Neural progenitor cell (in vitro differentiated cells): ENCODE data around the gene IFFO2. TPM values are rescaled to one million over a fixed set of nuclear protein-coding genes. Genes with fewer than 3 reads are reported as not detected.

Source experiments
- DNase-seq: peaks from one replicate; pipeline ENCODE4 v3.0.0-alpha.2; 2016; ENCODE audit warnings: low spot score
- H2AFZ ChIP-seq: fragments of 200-600 bp; sonication (generic); replicated peaks from 2 replicates; pipeline ENCODE4 v1.6.1; 2016; ENCODE audit warnings: antibody characterized with exemption
- H3F3A ChIP-seq: fragments of 200-600 bp; sonication (generic); 2 replicates; pipeline ENCODE4 v1.6.1; 2016; ENCODE audit warnings: antibody characterized with exemption, low read depth
- H3K27ac ChIP-seq: fragments of 200-600 bp; sonication (generic); 2 replicates; pipeline ENCODE4 v1.5.1; 2016; ENCODE audit warnings: mild to moderate bottlenecking
- H3K27me3 ChIP-seq: fragments of 200-600 bp; sonication (generic); 2 replicates; pipeline ENCODE4 v1.6.1; 2016; ENCODE audit warnings: mild to moderate bottlenecking, moderate library complexity
- H3K36me3 ChIP-seq: fragments of 200-600 bp; sonication (generic); 2 replicates; pipeline ENCODE4 v1.5.1; 2016
- H3K4me1 ChIP-seq: fragments of 200-600 bp; sonication (generic); 2 replicates; pipeline ENCODE4 v1.6.1; 2016; ENCODE audit warnings: mixed run types
- H3K4me2 ChIP-seq: fragments of 200-600 bp; sonication (generic); 2 replicates; pipeline ENCODE4 v1.6.1; 2016
- H3K4me3 ChIP-seq: fragments of 200-600 bp; sonication (generic); 2 replicates; pipeline ENCODE4 v1.5.1; 2016
- H3K79me2 ChIP-seq: fragments of 200-600 bp; sonication (generic); 2 replicates; pipeline ENCODE4 v1.6.1; 2016; ENCODE audit warnings: low read depth
- H3K9ac ChIP-seq: fragments of 200-600 bp; sonication (generic); 2 replicates; pipeline ENCODE4 v1.6.1; 2016
- H3K9me3 ChIP-seq: fragments of 200-600 bp; sonication (generic); 2 replicates; pipeline ENCODE4 v1.5.1; 2016; ENCODE audit warnings: low read depth
- H4K20me1 ChIP-seq: fragments of 200-600 bp; sonication (generic); 2 replicates; pipeline ENCODE4 v1.6.1; 2016; ENCODE audit warnings: low read depth
- H3K27ac Mint-ChIP-seq: 3 replicates; pipeline ENCODE4 v1.8.0; 2021; ENCODE audit warnings: mixed read lengths
- H3K27me3 Mint-ChIP-seq: 2 replicates; pipeline ENCODE4 v1.8.0; 2022; ENCODE audit warnings: low read depth, mild to moderate bottlenecking, inconsistent platforms, moderate library complexity, mixed read lengths; ENCODE audit not compliant: insufficient read depth
- H3K36me3 Mint-ChIP-seq: 3 replicates; pipeline ENCODE4 v1.8.0; 2021; ENCODE audit warnings: mixed read lengths
- H3K4me1 Mint-ChIP-seq: 3 replicates; pipeline ENCODE4 v1.8.0; 2021; ENCODE audit warnings: mixed read lengths
- H3K4me3 Mint-ChIP-seq: 3 replicates; pipeline ENCODE4 v1.8.0; 2021; ENCODE audit warnings: mild to moderate bottlenecking, moderate library complexity, mixed read lengths
- H3K9me3 Mint-ChIP-seq: 3 replicates; pipeline ENCODE4 v1.8.0; 2020; ENCODE audit warnings: mixed read lengths
- EZH2 ChIP-seq: fragments of 200-600 bp; sonication (generic); IDR thresholded peaks from 2 replicates; pipeline ENCODE4 v1.6.1; 2017; ENCODE audit warnings: antibody characterized with exemption, mild to moderate bottlenecking, moderate library complexity
- EZH2phosphoT487 ChIP-seq: fragments of 200-600 bp; sonication (generic); IDR thresholded peaks from 2 replicates; pipeline ENCODE4 v1.6.1; 2017; ENCODE audit warnings: antibody characterized with exemption
- total RNA-seq: library from RNA; depleted of rRNA; stranded (reverse); fragments of >200 nt; gene quantifications from 2 replicates; pipeline ENCODE4 v1.2.3, GENCODE V29; 2015; ENCODE audit warnings: low replicate concordance
- TF ChIP-seq, protein P1 (sequence below): fragments of 200-600 bp; sonication (generic); IDR thresholded peaks from 2 replicates; pipeline ENCODE4 v1.5.1; 2017; ENCODE audit warnings: antibody characterized with exemption, mild to moderate bottlenecking

IFFO2 gene
- total RNA-seq, 1 donor from 2014 or later = 0.65 TPM

DNA sequence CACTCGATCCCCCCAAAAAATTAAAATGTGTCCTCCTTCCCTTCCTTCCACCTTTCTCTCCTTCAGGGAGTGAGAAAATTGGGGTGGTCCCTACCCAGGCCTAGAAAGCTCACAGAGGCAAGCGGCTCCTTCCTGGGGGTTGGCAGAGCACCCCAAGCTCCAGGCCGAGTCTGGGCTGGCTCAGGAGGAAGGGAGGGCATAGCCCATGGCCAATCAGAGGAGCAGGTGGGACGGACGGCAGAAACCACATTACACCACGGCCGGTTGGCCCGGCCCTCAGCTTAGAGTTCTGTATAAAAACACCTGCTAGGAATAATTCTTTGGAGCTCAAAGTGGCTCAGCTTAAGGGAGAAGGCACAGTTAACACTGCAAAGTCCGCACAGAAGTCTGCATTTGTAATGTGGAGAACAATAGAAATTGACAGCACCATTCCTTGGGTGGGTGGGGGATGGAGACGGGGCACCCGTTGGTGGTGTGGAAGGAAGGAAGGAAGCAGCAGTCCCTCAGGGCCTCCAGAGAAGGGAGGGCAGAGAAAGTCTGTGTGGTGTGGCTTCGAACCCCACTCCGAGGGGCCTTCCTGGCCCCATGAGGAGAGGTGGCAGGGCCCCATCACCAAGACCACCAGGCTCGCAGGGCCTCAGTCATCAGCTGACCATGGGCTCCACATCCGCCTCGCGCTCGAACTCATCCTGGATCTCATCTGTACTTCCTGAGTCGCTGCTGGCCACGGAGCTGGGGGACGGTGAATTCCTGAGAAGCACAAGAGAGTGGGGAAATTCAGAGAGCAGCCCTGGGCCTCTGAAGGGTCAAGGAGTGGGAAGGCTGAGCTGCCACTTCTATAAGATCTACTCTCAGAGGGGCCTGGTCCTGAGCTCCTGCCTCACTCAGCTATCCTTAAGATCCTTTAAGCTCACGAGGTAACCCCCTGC is 48.3 kb downstream of the IFFO2 start:
- no peak overlapping the region for H2AFZ ChIP-seq
- no peak overlapping the region for H3K9ac ChIP-seq
- H3K36me3 ChIP-seq = no peaks in the 10 kb centered on the region
- no peaks in the 10 kb centered on the region for H3K36me3 Mint-ChIP-seq
- no peaks in the 10 kb centered on the region for H4K20me1 ChIP-seq
- H3K4me1 Mint-ChIP-seq = peaks cover 19% of the 10 kb centered on the region
- no peaks in the 10 kb centered on the region for H3K9me3 ChIP-seq
- no peaks in the 10 kb centered on the region for H3K79me2 ChIP-seq
- peaks cover 7% of the 10 kb centered on the region for H3K27me3 ChIP-seq
- H3K4me3 ChIP-seq = no peak overlapping the region
- H3K9me3 Mint-ChIP-seq = no peaks in the 10 kb centered on the region
- H3K27ac Mint-ChIP-seq = peak overlapping the region; percentile 83
- DNase-seq = peak; percentile 35
- H3K4me2 ChIP-seq = peak overlapping the region; percentile 16
- TF ChIP-seq EZH2phosphoT487 (no peak), EZH2 (no peak)
- TF ChIP-seq, protein P1, sequence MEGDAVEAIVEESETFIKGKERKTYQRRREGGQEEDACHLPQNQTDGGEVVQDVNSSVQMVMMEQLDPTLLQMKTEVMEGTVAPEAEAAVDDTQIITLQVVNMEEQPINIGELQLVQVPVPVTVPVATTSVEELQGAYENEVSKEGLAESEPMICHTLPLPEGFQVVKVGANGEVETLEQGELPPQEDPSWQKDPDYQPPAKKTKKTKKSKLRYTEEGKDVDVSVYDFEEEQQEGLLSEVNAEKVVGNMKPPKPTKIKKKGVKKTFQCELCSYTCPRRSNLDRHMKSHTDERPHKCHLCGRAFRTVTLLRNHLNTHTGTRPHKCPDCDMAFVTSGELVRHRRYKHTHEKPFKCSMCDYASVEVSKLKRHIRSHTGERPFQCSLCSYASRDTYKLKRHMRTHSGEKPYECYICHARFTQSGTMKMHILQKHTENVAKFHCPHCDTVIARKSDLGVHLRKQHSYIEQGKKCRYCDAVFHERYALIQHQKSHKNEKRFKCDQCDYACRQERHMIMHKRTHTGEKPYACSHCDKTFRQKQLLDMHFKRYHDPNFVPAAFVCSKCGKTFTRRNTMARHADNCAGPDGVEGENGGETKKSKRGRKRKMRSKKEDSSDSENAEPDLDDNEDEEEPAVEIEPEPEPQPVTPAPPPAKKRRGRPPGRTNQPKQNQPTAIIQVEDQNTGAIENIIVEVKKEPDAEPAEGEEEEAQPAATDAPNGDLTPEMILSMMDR = no peak
- H3K27ac ChIP-seq = no peak overlapping the region
- H3F3A ChIP-seq = peaks cover 2% of the 10 kb centered on the region
- no peak overlapping the region for H3K4me3 Mint-ChIP-seq
- peaks cover 5% of the 10 kb centered on the region for H3K27me3 Mint-ChIP-seq
- H3K4me1 ChIP-seq = peaks cover 9% of the 10 kb centered on the region

DNA sequence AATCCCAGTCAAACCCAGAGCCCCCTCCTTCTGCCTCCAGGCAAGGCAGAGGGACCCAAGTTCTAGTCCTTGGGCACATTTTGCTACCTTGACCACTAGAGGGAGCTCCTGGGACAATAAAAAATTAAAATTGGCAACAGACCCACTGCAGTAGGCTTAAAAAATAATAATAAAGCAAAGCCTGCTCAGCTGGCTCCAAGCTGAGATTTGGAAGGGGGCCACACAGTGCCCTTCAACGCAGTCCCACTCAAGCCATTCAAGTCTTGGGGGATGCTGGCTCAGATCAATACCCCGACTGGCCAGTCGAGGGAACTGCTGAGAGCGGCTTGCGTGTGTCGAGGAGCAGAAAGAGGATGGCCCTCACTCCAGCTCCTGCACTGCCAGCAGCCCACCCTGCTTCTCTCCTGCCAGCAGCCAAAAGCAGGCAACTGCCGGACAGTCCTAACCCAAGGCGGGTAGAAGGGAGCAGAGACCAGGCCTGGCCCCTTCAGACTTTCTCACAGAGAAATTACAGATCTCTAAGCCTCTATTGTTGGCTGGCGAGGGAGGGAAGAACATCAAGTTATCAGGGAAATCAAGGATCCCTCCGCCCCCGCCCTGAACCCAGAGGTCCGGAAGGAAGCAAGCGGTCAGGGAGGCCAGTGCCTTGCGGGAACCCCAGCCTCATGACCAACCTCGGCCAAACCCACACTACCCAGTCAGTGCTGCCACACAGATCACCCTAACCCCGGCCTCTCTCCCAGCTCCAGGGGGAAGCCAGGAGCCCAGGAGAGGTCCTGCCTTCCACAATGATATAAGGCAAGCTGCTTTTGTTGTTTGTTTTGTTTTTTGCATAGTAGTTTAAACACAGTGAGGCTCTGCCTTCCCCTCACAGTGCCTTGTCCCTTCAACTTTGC is 49.2 kb downstream of the IFFO2 start:
- Histone ChIP-seq H3F3A (peaks cover 5% of the 10 kb centered on the region), H3K27ac (no peak overlapping the region), H2AFZ (no peak overlapping the region), H4K20me1 (no peaks in the 10 kb centered on the region), H3K4me3 (no peak overlapping the region), H3K79me2 (no peaks in the 10 kb centered on the region), H3K9ac (no peak overlapping the region), H3K4me2 (peak overlapping the region; percentile 16), H3K9me3 (no peaks in the 10 kb centered on the region), H3K4me1 (peaks cover 11% of the 10 kb centered on the region), H3K36me3 (no peaks in the 10 kb centered on the region), H3K27me3 (peaks cover 7% of the 10 kb centered on the region)
- Mint-ChIP-seq H3K27ac (peak overlapping the region; percentile 83), H3K4me1 (peaks cover 18% of the 10 kb centered on the region), H3K9me3 (no peaks in the 10 kb centered on the region), H3K4me3 (no peak overlapping the region), H3K27me3 (peaks cover 5% of the 10 kb centered on the region), H3K36me3 (no peaks in the 10 kb centered on the region)
- TF ChIP-seq EZH2 (no peak), EZH2phosphoT487 (no peak)
- TF ChIP-seq, protein P1 = peak; percentile 99
- peak; percentile 80 for DNase-seq

DNA sequence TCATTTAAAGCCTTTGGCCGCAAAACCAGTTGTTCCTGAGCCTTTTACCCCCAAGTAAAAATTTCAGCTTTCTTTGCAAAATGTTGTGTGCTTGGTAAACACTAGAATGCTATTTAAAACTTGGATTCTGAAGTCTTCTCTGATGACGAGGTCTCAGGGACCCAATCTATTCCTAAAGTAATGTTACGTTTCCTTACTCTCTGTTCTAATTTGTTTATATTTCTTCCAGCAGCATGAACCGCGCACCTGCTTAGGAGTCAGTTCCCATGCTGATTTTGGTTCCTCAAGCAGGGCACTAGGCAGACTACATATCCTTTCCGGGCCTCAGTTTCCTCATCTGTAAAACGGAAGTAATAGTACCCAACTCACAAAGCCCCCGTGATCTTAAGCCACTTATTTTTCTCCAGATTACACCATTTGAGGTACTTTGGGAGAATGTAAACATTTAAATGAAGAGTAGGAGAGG is 53.2 kb downstream of the IFFO2 start:
- Histone ChIP-seq H4K20me1 (peaks cover 10% of the 10 kb centered on the region), H3K79me2 (peaks cover 15% of the 10 kb centered on the region), H3K27me3 (peaks cover 7% of the 10 kb centered on the region), H3K4me3 (peak overlapping the region; percentile 80), H3K4me1 (peaks cover 18% of the 10 kb centered on the region), H2AFZ (peak overlapping the region; percentile 84), H3K36me3 (no peaks in the 10 kb centered on the region), H3K9me3 (no peaks in the 10 kb centered on the region), H3K27ac (no peak overlapping the region), H3K9ac (peak overlapping the region; percentile 9), H3F3A (peaks cover 5% of the 10 kb centered on the region), H3K4me2 (peak overlapping the region; percentile 93)
- no peak overlapping the region for H3K27ac Mint-ChIP-seq
- TF ChIP-seq EZH2phosphoT487 = no peak
- TF ChIP-seq EZH2 = no peak
- TF ChIP-seq, protein P1 = no peak
- H3K4me1 Mint-ChIP-seq = peaks cover 23% of the 10 kb centered on the region
- H3K4me3 Mint-ChIP-seq = peak overlapping the region; percentile 93
- H3K36me3 Mint-ChIP-seq = no peaks in the 10 kb centered on the region
- no peaks in the 10 kb centered on the region for H3K9me3 Mint-ChIP-seq
- no peak for DNase-seq
- H3K27me3 Mint-ChIP-seq = peaks cover 7% of the 10 kb centered on the region
